Stimulated activated naive CD8-positive, alpha-beta T cell treated with anti-CD3 and anti-CD28 coated beads, Interleukin-15, amount 100 ng/mL, for 72 hours (primary cell): ENCODE results near the gene KRTAP2-4.
"Not testable (repeated sequence)": the region's sequence is repeated elsewhere in the genome, so short reads cannot be mapped to it uniquely, and the experiment has no call there.

Experiments used
- ATAC-seq: fragments of 150-1000 bp; cut with Tn5 transposase; 2 replicates; pipeline ENCODE4 v1.10.0; 2021; ENCODE audit warnings: mild to moderate bottlenecking, moderate library complexity
- DNase-seq, 2 donors: peaks; one replicate each; pipeline ENCODE4 v3.0.0; 2021 to 2022
- H3K27ac Mint-ChIP-seq, 2 donors: one replicate each; pipeline ENCODE4 v1.8.0; 2022; ENCODE audit warnings: mild to moderate bottlenecking in 2 of 2, mixed read lengths in 2 of 2, moderate library complexity in 2 of 2
- H3K27me3 Mint-ChIP-seq: one replicate; pipeline ENCODE4 v1.8.0; 2022; ENCODE audit warnings: mixed read lengths
- H3K4me1 Mint-ChIP-seq: one replicate; pipeline ENCODE4 v1.8.0; 2022; ENCODE audit warnings: mild to moderate bottlenecking, mixed read lengths
- H3K4me3 Mint-ChIP-seq, 2 donors: one replicate each; pipeline ENCODE4 v1.8.0; 2022; ENCODE audit warnings: mild to moderate bottlenecking in 2 of 2, mixed read lengths in 2 of 2, moderate library complexity in 1 of 2
- H3K9me3 Mint-ChIP-seq, 2 donors: one replicate each; pipeline ENCODE4 v1.8.0; 2022; ENCODE audit warnings: mixed read lengths in 2 of 2

KRTAP2-4 gene

DNA sequence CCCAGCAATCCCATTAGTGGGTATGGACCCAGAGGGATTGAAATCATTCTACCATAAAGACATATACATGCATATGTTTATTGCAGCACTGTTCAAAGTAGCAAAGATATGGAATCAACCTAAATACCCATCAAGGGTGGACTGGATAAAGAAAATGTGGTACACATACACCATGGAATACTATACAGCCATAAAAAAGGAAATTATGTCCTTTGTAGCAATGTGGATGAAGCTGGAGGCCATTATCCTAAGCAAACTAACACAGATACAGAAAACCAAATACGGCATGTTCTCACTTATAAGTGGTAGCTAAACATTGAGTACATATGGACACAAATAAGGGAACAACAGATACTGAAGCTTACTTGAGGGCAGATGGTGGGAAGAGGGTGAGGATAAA lies 8.1 kb downstream of the KRTAP2-4 start:
- Mint-ChIP-seq H3K27ac (no peak overlapping the region), H3K4me1 (no peaks in the 10 kb centered on the region), H3K9me3 (peaks cover 5 to 6% of the 10 kb centered on the region in 2 donors), H3K27me3 (peaks cover 30% of the 10 kb centered on the region), H3K4me3 (no peak overlapping the region)
- no peak for DNase-seq
- ATAC-seq: no peak

DNA sequence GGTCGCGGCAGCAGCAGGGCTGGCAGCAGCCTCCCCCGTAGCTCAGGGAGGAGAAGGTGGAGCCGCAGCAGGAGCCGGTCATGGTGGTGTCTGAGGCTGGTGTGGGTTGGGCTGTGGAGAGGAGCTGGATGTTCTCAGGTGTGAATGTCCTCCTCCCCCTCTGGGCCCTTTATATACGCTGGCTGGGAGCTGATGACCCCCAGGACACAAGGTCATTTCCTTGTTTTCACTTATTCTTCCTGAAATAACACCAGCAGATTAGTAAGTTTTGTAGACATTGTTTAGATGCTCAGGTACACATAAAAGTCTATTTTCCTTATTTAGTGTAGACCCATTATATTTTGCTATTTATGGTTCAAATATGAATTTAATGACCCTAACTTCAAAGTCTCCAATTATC lies 10.5 kb downstream of the KRTAP2-4 start, which contains the start of gene KRTAP2-2:
Gene KRTAP2-2, minus strand, starts transcription at position 101 of the 400 bp plus-strand sequence. Its CDS starts 19 bp downstream, at position 82.
- H3K4me3 Mint-ChIP-seq, H3K4me1 Mint-ChIP-seq, ATAC-seq, H3K27ac Mint-ChIP-seq, DNase-seq, H3K9me3 Mint-ChIP-seq: not testable (repeated sequence)
- H3K27me3 Mint-ChIP-seq: peaks cover 25% of the 10 kb centered on the region

DNA sequence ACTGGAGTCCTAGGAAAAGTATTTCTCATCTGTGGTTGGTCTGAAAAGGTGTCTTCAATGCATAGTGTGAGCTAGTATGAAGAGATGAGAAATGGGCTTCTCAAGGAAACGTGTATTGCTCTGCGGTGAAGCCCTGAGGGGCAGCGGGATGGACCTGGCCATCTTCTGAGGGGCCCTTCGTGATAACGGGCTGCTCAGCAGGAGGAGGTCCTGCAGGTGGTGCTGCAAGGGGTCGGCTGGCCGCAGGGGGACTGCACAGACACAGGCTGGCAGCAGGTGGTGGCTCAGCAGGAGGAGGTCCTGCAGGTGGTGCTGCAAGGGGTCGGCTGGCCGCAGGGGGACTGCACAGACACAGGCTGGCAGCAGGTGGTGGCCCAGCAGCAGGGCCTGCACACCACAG lies 11.1 kb downstream of the KRTAP2-4 start:
- H3K4me1 Mint-ChIP-seq, DNase-seq, H3K27ac Mint-ChIP-seq, H3K9me3 Mint-ChIP-seq, ATAC-seq, H3K4me3 Mint-ChIP-seq: not testable (repeated sequence)
- peaks cover 22% of the 10 kb centered on the region for H3K27me3 Mint-ChIP-seq

DNA sequence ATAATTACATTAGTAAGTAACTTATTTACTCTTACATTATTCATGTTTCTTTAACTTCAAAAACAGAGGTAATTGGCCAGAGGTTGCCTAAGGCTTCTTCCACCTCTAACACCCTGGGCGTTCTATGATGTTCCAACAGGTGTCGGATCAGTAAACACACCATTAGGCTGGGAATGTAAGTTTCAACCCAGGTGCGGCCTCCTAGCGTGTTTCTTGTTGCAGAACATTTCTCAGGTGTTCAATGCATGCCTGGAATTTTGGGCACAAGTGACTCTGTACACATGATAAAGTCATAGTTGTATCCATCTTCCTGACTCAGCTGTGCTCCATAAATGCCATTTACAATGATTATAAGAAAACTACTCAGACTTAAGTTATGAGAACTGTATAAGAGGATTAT lies 11.7 kb downstream of the KRTAP2-4 start:
- peaks cover 5 to 6% of the 10 kb centered on the region in 2 donors for H3K9me3 Mint-ChIP-seq
- no peak for ATAC-seq
- no peak for DNase-seq
- peaks cover 17% of the 10 kb centered on the region for H3K27me3 Mint-ChIP-seq
- no peak overlapping the region for H3K4me3 Mint-ChIP-seq
- H3K4me1 Mint-ChIP-seq: no peaks in the 10 kb centered on the region
- H3K27ac Mint-ChIP-seq: no peak overlapping the region

DNA sequence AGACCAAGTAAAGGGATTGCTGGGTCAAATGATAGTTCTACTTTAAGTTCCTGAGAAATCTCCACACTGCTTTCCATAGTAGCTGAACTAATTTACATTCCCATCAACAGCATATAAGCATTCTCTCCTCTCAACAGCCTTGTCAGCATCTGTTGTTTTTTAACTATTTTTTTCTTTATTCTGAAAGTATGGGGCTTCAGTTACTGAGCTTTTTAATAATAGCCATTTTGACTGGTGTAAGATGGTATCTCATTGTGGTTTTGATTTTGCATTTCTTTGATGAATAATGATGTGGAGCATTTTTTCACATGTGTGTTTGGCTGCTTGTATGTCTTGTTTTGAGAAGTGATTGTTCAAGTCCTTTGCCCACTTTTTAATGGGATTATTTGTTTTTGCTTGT lies 13.1 kb downstream of the KRTAP2-4 start:
- Mint-ChIP-seq H3K4me1 (no peaks in the 10 kb centered on the region), H3K9me3 (peaks cover 2 to 4% of the 10 kb centered on the region in 2 donors), H3K27me3 (peaks cover 20% of the 10 kb centered on the region), H3K4me3 (no peak overlapping the region), H3K27ac (no peak overlapping the region)
- DNase-seq (no peak), ATAC-seq (no peak)

DNA sequence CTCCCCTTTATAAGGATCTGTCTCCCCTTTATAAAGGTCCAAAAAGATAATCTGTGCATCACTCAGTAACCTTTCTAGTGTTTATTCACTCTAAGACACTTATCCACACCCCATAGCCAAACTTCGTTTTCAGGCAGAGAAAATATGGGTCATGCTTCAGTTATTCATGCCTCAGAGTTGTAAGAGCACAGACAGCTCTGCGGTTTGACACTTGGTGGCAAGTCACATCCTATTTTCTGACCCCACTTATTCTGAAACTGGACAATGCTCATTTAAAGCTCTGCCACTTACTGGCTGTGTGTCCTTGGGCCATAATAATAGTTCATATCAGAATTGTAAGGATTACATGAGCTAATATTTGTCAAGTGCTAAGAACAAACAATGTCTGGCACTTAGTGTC lies 16.6 kb downstream of the KRTAP2-4 start:
- Mint-ChIP-seq H3K4me3 (no peak overlapping the region), H3K27ac (no peak overlapping the region), H3K4me1 (peaks cover 2% of the 10 kb centered on the region), H3K27me3 (peaks cover 36% of the 10 kb centered on the region), H3K9me3 (no peaks in the 10 kb centered on the region)
- no peak for ATAC-seq
- no peak for DNase-seq

DNA sequence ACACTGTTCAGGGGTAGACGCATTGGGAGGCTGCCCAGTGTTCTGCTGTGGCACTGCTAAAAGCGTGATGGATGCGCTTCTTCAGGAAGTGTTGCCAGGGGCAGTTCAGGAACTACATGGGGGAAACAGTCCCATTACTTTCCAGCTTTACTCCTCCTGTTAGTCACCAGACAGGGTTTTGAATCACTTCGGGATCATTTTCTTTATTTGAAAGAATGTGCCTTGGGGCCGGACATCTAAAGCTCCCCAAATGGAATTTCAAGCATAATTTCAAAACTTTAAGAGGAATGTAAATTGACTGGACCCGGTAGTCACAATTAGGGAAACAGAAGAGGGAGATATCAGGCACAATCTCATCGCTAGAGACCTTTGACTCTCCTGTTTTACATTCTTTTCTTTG lies 17.2 kb downstream of the KRTAP2-4 start:
- ATAC-seq (no peak), DNase-seq (no peak)
- peaks cover 4% of the 10 kb centered on the region in 2 donors for H3K9me3 Mint-ChIP-seq
- no peak overlapping the region for H3K27ac Mint-ChIP-seq
- peaks cover 7% of the 10 kb centered on the region for H3K4me1 Mint-ChIP-seq
- H3K4me3 Mint-ChIP-seq: no peak overlapping the region
- peaks cover 36% of the 10 kb centered on the region for H3K27me3 Mint-ChIP-seq

DNA sequence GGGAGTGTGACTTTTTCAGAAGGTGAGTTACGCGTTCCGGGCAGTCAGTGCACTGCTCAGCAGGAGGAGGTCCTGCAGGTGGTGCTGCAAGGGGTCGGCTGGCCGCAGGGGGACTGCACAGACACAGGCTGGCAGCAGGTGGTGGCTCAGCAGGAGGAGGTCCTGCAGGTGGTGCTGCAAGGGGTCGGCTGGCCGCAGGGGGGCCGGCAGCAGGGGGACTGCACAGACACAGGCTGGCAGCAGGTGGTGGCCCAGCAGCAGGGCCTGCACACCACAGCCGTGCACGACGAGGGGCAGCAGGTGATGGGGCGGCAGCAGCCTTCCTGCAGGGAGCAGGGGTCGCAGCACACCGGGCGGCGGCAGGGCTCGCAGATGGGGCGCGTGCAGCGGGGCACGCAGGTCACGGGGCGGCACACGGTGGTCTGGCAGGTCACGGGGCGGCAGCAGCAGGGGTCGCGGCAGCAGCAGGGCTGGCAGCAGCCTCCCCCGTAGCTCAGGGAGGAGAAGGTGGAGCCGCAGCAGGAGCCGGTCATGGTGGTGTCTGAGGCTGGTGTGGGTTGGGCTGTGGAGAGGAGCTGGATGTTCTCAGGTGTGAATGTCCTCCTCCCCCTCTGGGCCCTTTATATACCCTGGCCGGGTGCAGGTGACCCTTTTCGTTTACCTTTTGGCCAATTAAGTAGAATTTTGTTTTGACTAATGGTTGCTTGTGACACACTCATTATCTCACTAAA lies 18.8 kb downstream of the KRTAP2-4 start, which contains the start of gene KRTAP2-1:
Gene KRTAP2-1, minus strand, starts transcription at position 582 of the 731 bp plus-strand sequence. Its CDS starts 49 bp downstream, at position 533.
- ATAC-seq, H3K4me1 Mint-ChIP-seq, H3K9me3 Mint-ChIP-seq, H3K4me3 Mint-ChIP-seq, DNase-seq, H3K27ac Mint-ChIP-seq: not testable (repeated sequence)
- peaks cover 36% of the 10 kb centered on the region for H3K27me3 Mint-ChIP-seq

DNA sequence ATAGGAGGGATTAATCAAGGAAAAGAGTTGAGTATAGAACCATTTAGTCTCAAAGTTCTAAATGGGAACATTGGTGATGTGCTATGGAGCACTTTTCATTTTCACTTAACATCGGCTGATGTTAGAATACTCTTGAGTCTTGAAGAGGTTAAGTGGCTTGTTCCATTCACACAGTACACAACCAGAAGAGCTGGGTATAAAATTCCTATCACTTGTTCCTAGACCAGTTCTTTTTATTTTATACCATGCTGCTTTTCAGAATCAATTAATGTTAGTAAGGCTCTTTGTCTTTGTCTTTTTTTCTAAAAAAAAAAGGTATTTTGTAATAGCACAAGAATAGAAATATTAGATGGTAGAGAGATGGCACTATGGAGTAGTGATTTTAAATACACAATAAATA lies 22.7 kb downstream of the KRTAP2-4 start:
- peaks cover 16% of the 10 kb centered on the region for H3K27me3 Mint-ChIP-seq
- no peak for DNase-seq
- H3K4me1 Mint-ChIP-seq: peaks cover 7% of the 10 kb centered on the region
- no peak for ATAC-seq
- H3K9me3 Mint-ChIP-seq: peaks cover 6 to 7% of the 10 kb centered on the region in 2 donors
- no peak overlapping the region for H3K4me3 Mint-ChIP-seq
- H3K27ac Mint-ChIP-seq: no peak overlapping the region

DNA sequence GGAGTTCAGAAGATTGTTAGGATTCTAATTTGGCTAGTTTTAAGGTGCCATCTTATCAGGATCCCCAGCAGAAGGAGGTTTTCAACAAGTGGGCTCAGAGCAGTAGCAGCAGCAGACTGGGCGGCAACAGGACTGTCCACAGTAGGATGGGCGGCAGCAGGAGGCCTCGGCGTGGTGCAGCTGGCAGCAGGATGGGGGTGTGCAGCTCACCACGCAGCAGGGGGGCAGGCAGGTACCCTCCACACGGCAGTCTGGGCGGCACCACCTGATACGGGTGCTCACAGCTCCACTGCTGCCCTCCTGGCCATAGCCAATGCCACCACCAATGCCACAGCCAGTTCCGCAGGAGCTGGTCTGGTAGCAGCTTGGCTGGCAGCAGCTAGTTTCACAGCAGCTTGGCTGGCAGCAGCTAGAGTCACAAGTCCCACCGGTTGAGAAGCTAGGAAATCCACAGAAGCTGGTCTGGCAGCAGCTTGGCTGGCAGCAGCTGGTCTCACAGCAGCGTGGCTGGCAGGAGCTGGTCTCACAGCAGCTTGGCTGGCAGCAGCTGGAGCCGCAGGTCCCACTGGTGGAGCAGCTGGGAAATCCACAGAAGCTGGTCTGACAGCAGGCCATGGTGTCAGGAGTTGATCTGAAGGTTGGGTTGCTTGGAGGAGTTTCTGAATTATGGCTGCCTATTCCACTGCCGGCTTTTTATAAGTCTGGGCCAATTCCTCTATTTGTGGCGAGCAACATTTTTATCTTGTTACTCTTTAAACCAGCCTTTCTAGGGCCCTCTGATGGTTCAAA lies 24.7 kb downstream of the KRTAP2-4 start, which contains the start of gene KRTAP1-1:
Gene KRTAP1-1, minus strand, starts transcription at position 668 of the 789 bp plus-strand sequence. Its CDS starts 53 bp downstream, at position 615.
- not testable (repeated sequence) for H3K9me3 Mint-ChIP-seq, ATAC-seq, H3K4me1 Mint-ChIP-seq, DNase-seq, H3K27ac Mint-ChIP-seq, H3K4me3 Mint-ChIP-seq, H3K27me3 Mint-ChIP-seq

DNA sequence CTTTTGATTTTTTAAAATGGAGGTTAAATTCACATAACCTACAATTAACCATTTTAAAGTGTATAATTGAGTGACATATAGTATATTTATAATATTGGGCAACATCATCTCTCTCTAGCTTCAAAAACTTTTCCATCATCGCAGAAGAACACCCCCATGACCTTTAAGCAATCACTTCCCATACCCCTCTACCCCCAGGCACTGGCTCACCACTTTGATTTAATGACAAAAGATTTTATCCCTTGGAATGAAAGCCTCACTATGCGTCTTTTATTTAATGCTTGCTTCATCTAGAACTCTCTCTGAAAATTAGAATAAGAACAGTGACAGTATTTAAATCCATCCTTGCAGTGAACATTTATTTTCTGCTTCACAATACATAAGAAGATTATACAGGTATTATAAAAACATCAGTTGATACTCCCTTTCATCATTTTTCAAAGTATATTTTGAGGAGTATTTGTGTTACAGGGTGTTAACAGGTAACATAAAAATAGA lies 27.8 kb downstream of the KRTAP2-4 start:
- no peaks in the 10 kb centered on the region for H3K4me1 Mint-ChIP-seq

DNA sequence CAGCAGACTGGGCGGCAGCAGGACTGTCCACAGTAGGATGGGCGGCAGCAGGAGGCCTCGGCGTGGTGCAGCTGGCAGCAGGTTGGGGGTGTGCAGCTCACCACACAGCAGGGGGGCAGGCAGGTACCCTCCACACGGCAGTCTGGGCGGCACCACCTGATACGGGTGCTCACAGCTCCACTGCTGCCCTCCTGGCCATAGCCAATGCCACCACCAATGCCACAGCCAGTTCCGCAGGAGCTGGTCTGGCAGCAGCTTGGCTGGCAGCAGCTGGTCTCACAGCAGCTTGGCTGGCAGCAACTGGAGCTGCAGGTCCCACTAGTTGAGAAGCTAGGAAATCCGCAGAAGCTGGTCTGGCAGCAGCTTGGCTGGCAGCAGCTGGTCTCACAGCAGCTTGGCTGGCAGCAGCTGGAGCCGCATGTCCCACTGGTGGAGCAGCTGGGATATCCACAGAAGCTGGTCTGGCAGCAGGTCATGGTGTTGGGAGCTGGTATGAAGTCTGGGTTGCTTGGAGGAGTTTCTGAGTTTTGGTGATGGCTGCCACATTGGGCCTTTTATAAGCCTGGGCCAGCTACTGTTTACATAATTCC lies 31.2 kb downstream of the KRTAP2-4 start, which contains the start of gene KRTAP1-3:
Gene KRTAP1-3, minus strand, starts transcription at position 529 of the 590 bp plus-strand sequence. Its CDS starts 53 bp downstream, at position 476.
- not testable (repeated sequence) for ATAC-seq, DNase-seq, H3K4me1 Mint-ChIP-seq, H3K9me3 Mint-ChIP-seq, H3K4me3 Mint-ChIP-seq, H3K27ac Mint-ChIP-seq, H3K27me3 Mint-ChIP-seq

More for the DNA sequence above, 27.8 kb downstream of the KRTAP2-4 start:
- no peak overlapping the region for H3K4me3 Mint-ChIP-seq
- no peaks in the 10 kb centered on the region for H3K27me3 Mint-ChIP-seq
- DNase-seq: no peak
- no peak overlapping the region for H3K27ac Mint-ChIP-seq
- ATAC-seq: no peak
- no peaks in the 10 kb centered on the region for H3K9me3 Mint-ChIP-seq

DNA sequence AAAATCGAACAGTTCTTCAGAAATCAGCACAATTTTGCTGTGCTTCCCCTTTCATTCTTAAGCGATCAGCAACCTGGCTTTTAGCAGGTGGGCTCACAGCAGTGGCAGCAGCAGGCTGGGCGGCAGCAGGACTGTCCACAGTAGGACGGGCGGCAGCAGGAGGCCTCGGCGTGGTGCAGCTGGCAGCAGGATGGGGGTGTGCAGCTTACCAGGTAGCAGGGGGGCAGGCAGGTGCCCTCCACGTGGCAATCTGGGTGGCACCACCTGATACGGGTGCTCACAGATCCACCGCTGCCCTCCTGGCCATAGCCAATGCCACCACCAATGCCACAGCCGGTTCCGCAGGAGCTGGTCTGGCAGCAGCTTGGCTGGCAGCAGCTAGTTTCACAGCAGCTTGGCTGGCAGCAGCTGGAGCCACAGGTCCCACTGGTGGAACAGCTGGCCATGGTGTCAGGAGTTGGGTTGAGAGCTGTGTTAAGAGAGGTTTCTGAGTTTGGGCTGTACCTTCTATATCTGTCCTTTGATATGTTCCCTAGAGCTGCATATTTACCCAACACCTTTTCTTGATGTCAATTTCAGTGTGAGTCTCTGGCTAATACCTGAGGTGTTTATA lies 35.9 kb downstream of the KRTAP2-4 start, which contains the start of gene KRTAP1-4:
Gene KRTAP1-4, minus strand, starts transcription at position 563 of the 613 bp plus-strand sequence. Its CDS starts 117 bp downstream, at position 446.
- Mint-ChIP-seq H3K9me3 (no peaks in the 10 kb centered on the region), H3K27ac (no peak within 1 kb of the TSS), H3K4me3 (no peak within 1 kb of the TSS), H3K27me3 (no peaks in the 10 kb centered on the region), H3K4me1 (peaks cover 5% of the 10 kb centered on the region)
- no peak for DNase-seq
- ATAC-seq: no peak

DNA sequence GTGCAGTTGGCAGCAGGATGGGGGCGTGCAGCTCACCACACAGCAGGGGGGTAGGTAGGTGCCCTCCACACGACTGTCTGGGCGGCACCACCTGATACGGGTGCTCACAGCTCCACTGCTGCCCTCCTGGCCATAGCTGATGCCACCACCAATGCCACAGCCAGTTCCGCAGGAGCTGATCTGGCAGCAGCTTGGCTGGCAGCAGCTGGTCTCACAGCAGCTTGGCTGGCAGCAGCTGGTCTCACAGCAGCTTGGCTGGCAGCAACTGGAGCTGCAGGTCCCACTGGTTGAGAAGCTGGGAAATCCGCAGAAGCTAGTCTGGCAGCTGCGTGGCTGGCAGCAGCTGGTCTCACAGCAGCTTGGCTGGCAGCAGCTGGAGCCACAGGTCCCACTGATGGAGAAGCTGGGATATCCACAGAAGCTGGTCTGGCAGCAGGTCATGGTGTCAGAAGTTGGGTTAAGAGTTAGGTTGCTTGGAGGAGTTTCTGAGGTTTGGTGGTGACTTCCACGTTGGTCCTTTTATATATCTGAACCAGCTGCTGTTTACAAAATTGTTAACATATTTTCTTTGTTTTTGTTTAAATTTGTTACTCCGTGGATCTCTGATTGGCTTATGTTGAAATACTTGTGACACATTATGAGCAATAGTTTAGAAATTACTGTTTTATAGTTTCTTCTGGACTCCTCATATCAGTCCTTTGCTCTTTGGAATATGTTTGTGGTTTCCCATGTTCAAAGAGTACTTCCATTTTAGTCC lies 38.8 kb downstream of the KRTAP2-4 start, which contains the start of gene KRTAP1-5:
Gene KRTAP1-5, minus strand, starts transcription at position 494 of the 757 bp plus-strand sequence. Its CDS starts 53 bp downstream, at position 441.
- DNase-seq (no peak), ATAC-seq (no peak)
- Mint-ChIP-seq H3K4me1 (peaks cover 7% of the 10 kb centered on the region), H3K27me3 (no peaks in the 10 kb centered on the region), H3K27ac (no peak within 1 kb of the TSS), H3K4me3 (no peak within 1 kb of the TSS), H3K9me3 (no peaks in the 10 kb centered on the region)
